ENCODE data around the gene SUCLA2.

The SUCLA2 gene

DNA sequence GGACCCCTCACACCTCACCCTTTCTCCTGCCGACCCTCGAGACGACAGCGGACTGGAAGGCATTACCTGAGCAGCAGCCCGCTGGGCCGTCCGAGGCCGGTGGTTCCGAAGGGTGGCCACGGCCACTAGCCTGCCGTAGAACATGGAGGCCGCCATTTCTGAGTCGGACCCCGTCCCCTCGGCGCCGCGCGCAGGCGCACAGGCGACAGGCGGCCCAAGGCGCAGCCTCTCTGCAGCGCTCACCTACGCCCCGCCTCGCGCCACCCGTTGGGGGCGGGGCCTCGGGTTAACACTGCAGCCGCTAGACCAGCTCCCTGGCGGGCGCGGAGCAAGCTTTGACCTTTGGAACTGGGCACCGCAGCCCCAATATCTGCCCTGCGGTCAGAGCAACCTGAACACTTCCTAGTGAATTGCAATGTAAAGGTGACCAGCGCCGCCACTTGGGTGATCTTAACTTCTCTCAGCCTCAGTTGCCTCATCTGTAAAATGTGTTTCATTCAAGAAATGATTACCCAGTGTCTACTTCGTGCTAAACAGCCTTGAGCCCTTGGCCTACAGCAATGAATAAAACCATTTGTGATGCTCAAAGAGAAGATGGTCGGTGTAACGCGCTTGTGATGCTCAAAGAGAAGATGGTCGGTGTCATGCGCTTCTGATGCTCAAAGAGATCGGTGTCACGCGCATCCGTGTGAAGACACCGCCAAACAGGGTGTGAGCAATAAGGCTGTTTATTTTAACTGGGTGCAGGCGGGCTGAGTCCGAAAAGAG, at the start of gene SUCLA2:
TSS of gene SUCLA2 (minus strand) at position 160 of the 768 bp plus-strand sequence. CDS start at position 156, 4 bp downstream.
- Histone ChIP-seq H4K20me1 (ENCODE audit: insufficient read depth, low read length) (no peaks in the 10 kb centered on the region), H3K27me3 (ENCODE audit: insufficient read depth, low read length) (no peaks in the 10 kb centered on the region), H3K4me2 (ENCODE audit: low read length) (peak within 1 kb of the TSS; percentile 93), H3K79me2 (ENCODE audit: insufficient read depth, low read length) (peaks cover 35% of the 10 kb centered on the region), H2AFZ (ENCODE audit: low read length) (0 out of 2 replicates have a peak within 1 kb of the TSS, but pooled peaks have one; percentile 76), H3F3A (ENCODE audit: insufficient read depth, low read length) (no peaks in the 10 kb centered on the region), H3K4me3 (ENCODE audit: low read depth, low read length, poor library complexity, severe bottlenecking) (peak within 1 kb of the TSS; percentile 99), H3K9ac (ENCODE audit: low read length) (peak within 1 kb of the TSS; percentile 96), H3K36me3 (ENCODE audit: insufficient read depth, low read length) (peaks cover 7% of the 10 kb centered on the region; the same call in 1 of the 2 replicates), H3K4me1 (ENCODE audit: insufficient read depth, low read length, severe bottlenecking) (peaks cover 15% of the 10 kb centered on the region), H3K9me2 (ENCODE audit: low read depth, low read length) (no peaks in the 10 kb centered on the region), H3K27ac (ENCODE audit: low read depth, low read length, poor library complexity, severe bottlenecking) (no peak within 1 kb of the TSS), H3K9me3 (ENCODE audit: low read length) (no peaks in the 10 kb centered on the region)
- TF ChIP-seq, protein P1, sequence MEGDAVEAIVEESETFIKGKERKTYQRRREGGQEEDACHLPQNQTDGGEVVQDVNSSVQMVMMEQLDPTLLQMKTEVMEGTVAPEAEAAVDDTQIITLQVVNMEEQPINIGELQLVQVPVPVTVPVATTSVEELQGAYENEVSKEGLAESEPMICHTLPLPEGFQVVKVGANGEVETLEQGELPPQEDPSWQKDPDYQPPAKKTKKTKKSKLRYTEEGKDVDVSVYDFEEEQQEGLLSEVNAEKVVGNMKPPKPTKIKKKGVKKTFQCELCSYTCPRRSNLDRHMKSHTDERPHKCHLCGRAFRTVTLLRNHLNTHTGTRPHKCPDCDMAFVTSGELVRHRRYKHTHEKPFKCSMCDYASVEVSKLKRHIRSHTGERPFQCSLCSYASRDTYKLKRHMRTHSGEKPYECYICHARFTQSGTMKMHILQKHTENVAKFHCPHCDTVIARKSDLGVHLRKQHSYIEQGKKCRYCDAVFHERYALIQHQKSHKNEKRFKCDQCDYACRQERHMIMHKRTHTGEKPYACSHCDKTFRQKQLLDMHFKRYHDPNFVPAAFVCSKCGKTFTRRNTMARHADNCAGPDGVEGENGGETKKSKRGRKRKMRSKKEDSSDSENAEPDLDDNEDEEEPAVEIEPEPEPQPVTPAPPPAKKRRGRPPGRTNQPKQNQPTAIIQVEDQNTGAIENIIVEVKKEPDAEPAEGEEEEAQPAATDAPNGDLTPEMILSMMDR (IDR thresholded peaks at IDR 0.05; ENCODE audit: low read length): no peak

DNA sequence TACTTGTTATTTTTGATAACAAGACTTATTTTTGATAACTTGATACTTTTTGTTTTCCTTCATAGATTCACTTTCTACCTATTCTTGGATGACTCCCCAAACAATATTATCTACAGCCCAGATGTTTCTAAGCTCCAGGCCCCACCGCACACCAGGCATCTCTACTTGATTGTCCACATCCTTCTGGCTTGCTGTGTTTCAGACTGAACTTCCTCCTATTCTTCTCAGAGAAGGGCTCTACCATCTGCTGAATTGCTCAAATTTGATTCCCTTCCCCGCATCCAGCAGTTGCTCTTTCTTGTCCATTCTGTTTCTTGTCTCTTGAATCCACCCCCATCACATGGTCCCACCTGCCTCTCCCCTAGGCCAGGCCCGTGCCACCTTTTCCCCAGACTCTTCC, 49.5 kb upstream of the SUCLA2 start:
- Histone ChIP-seq H3F3A (ENCODE audit: insufficient read depth, low read length) (no peaks in the 10 kb centered on the region), H3K27me3 (ENCODE audit: insufficient read depth, low read length) (no peaks in the 10 kb centered on the region), H3K9me3 (ENCODE audit: low read length) (no peaks in the 10 kb centered on the region), H3K9ac (ENCODE audit: low read length) (no peak overlapping the region), H3K4me2 (ENCODE audit: low read length) (no peak overlapping the region), H3K9me2 (ENCODE audit: low read depth, low read length) (no peaks in the 10 kb centered on the region), H3K36me3 (ENCODE audit: insufficient read depth, low read length) (peaks cover 64% of the 10 kb centered on the region), H3K4me3 (ENCODE audit: low read depth, low read length, poor library complexity, severe bottlenecking) (no peak overlapping the region), H4K20me1 (ENCODE audit: insufficient read depth, low read length) (no peaks in the 10 kb centered on the region), H2AFZ (ENCODE audit: low read length) (no peak overlapping the region), H3K79me2 (ENCODE audit: insufficient read depth, low read length) (no peaks in the 10 kb centered on the region), H3K4me1 (ENCODE audit: insufficient read depth, low read length, severe bottlenecking) (no peaks in the 10 kb centered on the region), H3K27ac (ENCODE audit: low read depth, low read length, poor library complexity, severe bottlenecking) (no peak overlapping the region)
- no peak for TF ChIP-seq EZH2 (IDR thresholded peaks at IDR 0.05; ENCODE audit: borderline replicate concordance, low read length)
- TF ChIP-seq, protein P1 (IDR thresholded peaks at IDR 0.05; ENCODE audit: low read length): no peak

DNA sequence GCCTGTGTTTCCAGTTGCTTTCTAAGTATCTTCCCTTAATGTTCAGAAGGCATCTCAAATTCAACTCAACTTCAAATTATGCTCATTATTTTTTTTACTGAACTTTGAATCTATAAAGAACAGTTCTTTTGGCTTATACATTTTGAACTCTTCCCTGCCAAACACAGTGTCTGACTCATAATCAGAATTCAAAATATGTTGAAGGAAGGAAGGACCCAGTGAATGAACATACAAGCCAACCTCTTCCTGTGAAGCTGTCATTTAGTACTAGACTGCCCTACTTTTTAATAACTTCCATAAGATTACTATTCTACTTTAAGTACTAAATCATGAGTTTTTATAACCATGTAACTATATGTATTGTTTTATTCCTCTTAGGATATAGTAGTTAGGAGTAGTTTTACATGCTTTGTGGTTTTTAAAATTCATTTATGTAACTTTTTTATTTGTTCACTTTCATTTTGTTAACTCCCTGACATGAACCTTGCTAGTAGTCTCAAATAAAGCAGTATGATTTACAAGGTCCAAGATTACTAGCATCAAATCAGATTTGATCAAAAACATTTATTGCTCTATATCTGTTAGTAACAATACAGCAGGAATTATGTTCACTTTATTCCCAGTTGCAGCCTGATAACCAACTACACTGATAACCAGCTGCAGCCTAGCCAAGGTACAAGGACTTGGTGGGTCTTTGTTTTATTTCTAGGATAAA, 42.9 kb upstream of the SUCLA2 start:
- Histone ChIP-seq H2AFZ (ENCODE audit: low read length) (no peak overlapping the region), H3K27me3 (ENCODE audit: insufficient read depth, low read length) (no peaks in the 10 kb centered on the region), H3K9ac (ENCODE audit: low read length) (no peak overlapping the region), H3F3A (ENCODE audit: insufficient read depth, low read length) (no peaks in the 10 kb centered on the region), H3K4me2 (ENCODE audit: low read length) (no peak overlapping the region), H3K27ac (ENCODE audit: low read depth, low read length, poor library complexity, severe bottlenecking) (no peak overlapping the region), H3K9me2 (ENCODE audit: low read depth, low read length) (no peaks in the 10 kb centered on the region), H3K36me3 (ENCODE audit: insufficient read depth, low read length) (peaks cover 54% of the 10 kb centered on the region), H3K9me3 (ENCODE audit: low read length) (no peaks in the 10 kb centered on the region), H3K4me3 (ENCODE audit: low read depth, low read length, poor library complexity, severe bottlenecking) (no peak overlapping the region), H4K20me1 (ENCODE audit: insufficient read depth, low read length) (no peaks in the 10 kb centered on the region), H3K79me2 (ENCODE audit: insufficient read depth, low read length) (no peaks in the 10 kb centered on the region), H3K4me1 (ENCODE audit: insufficient read depth, low read length, severe bottlenecking) (peaks cover 2% of the 10 kb centered on the region)
- TF ChIP-seq, protein P1 (IDR thresholded peaks at IDR 0.05; ENCODE audit: low read length): no peak
- TF ChIP-seq EZH2 (IDR thresholded peaks at IDR 0.05; ENCODE audit: borderline replicate concordance, low read length): no peak

All from OCI-LY1 (cell line).